CD1c-positive myeloid dendritic cell (primary cell): ENCODE measurements around the gene ATG16L1.

Experiments
- DNase-seq: peaks from one replicate; pipeline ENCODE4 v3.0.0-alpha.2; 2016; ENCODE audit errors: extremely low spot score

Gene ATG16L1

DNA sequence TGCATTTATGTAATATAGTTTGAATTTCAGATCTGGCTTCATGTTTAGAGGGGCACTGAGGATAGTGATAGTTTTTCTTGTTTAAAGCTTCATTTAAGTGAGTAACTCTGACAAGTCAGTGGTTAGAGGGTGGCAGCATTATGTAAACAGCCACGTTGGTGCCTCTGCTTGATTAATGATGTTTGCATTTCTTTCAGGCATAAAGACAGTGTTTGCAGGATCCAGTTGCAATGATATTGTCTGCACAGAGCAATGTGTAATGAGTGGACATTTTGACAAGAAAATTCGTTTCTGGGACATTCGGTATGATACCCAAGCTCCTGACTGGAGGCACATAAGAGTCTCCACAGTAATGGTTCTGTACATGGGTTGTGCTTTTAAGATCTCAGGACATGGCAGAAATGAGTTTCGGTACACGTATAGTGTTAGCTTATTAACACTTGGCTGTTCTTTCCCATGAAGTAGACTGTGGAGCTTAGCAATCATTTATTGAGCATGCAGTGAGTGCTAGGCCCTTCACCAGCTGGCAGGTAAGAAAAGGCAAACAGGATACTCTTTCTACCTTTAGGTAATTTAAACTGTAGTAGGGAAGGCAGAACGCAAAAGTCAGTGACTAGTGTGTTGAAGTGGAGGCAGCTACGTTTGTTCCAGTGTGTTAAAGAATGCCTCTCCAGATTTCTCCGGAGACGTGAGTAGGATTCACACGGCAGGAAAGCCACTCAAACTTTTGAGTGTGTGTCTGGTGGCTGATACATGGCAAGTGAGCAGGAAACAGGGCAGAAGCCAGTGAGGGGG is 38.8 kb downstream of the ATG16L1 start:
- DNase-seq: no peak

DNA sequence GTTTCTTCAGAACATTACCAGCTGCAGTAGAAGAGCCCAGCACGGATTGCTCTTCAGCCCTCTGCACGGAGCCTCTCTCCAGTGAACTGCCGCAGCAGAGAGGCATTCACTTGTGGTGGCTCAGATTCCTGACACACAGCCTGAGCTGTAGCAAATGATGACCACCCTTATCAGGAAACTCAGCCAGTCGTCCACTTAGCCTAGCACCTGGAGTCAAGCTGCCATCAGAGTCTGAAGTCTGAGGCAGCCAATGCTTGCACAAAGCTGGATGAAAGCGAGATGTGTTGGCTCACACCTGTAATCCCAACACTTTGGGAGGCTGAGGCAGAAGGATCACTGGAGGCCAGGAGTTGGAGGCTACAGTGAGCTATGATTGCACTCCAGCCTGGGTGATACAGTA is 44.4 kb downstream of the ATG16L1 start:
- no peak for DNase-seq

DNA sequence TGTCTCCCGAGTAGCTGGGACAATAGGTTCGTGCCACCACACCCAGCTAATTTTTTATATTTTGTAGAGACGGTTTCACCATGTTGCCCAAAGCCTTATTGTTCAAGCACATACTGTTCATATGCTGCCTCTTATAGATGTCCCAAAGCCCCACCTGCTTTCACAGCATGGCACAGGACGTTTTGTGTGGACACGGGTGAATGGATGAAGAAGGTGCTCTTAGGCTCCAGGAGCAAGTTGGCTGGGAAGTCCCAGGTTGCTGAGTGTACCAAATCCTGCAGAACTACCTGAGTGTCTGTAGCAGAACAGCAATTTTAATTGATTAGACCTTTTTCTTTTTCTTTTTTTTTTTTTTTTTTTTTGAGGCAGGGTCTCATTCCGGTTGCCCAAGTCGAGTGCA is 45.6 kb downstream of the ATG16L1 start:
- DNase-seq: no peak

DNA sequence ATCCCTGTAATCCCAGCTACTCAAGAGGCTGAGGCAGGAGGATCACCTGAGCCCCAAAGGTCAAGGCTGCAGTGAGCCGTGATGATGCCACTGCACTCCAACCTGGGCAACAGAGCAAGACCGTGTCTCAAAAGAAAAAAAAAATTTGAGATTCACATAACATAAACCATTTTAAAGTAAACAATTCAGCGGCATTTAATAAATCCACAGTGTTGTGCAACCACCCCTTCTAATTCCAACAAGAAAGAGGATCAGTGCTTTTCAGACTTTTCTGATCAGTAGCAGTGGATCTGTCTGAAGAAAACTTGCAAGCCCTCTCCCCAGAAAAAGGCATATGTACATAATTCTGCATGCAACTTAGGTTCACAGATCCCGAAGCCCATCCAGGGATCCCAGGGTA is 48.9 kb downstream of the ATG16L1 start:
- DNase-seq: no peak

DNA sequence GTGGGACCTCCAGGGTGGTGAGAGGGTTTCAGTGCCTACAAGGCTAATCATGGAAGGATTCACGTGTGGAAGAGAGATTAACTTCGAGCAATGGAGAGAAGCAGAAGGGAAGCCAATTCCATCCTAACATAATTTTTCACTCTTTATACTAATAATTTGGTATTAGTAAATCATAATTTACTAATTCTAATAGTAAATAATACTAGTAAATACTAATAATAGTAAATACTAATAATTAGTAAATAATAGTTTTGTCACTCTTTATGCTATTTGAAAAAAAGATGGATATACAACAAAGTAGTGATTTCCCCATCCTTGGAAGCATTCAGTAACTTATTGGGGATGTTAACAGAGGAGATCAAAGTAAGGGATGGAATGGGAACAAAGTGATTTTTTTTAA is 49.8 kb downstream of the ATG16L1 start:
- DNase-seq: no peak

DNA sequence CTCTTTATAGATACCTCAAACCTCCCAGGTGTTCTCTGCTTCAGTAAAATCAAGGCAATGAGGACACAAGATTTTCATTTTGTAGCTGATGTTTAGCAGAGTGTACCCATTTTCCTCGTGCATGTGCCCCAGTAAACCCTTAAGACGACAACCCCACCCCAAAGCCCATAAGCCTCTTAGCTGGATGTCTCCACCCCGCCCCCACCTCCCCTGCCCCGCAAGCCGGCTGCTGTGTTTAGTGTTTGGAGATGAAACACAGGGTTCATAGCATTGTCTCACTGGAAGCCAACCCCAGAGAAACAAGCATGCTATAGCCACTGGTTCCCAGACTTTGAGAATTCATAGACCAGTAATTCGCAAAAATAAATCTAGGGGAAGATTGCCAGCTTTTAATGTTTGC is 50.3 kb downstream of the ATG16L1 start:
- DNase-seq: no peak

DNA sequence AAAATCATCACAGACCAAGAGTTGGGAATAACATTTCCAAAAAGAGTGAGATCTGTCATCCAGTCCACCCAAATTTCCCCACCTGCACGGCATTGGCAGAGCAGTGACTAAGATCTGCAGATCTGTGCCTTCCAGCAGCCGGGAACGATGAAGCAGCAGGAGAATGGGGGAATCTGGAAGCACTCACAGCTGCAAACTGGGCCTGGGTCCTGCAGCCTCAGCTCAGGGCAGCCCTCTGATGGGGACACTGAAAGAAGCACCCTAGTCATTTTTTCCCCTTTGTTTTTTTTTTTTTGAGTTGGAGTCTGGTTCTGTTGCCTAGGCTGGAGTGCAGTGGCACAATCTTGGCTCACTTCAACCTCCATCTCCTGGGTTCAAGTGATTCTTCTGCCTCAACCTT is 51.8 kb downstream of the ATG16L1 start:
- DNase-seq: no peak

DNA sequence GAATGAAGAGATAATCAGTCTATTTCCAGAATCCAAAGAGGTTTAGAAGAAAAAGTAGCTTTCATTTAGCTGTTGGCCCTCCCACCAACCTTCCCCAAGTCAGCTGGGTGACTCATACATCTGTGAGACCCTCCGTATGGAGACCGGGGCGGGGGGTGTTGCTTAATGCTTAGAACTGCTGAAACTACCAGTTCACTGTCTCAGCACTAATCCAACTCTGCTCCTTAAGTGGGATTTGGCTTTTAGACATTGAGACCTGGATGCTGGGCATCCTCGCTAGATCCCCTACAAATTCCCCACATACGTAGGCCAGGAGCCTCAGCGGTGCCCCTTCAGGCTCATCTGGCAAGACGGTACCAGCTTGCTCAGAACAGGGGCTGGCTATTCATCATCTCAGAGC is 56.1 kb downstream of the ATG16L1 start, which contains the start of gene SAG:
TSS of gene SAG (plus strand) at position 252 of the 400 bp plus-strand sequence. CDS start 1,374 bp downstream, outside the sequence.
- no peak for DNase-seq

DNA sequence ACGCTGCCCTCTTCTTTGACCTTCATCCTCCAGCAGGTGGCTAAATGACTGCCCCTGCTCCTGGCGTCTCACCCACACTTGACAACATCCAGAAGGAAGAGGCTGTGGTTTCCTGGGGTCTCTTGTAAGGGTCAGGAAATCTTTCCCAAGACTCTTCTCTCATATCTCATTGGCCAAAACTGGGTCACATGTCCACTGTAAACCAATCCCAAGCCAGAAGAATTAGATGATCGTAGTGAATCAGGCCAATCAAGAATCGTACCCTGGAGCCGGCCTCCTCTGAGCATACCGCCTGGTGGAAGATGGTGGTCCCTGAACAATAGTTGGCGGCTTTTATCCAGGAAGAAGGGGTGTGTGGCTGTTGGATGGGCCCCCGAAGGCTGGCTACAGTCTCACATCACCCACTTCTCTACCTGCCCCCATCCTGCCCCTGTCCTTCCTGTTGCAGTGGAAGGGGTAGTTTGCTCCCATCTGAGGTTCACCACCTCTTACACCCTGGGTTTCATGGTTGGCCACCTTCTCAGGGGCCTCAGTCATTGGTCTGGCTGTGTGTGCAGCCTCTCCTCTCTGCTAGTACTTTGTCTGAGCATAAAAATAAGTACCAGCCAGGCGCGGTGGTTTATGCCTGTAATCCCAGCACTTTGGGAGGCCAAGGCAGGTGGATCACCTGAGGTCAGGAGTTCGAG is 59.9 kb downstream of the ATG16L1 start:
- DNase-seq: no peak

DNA sequence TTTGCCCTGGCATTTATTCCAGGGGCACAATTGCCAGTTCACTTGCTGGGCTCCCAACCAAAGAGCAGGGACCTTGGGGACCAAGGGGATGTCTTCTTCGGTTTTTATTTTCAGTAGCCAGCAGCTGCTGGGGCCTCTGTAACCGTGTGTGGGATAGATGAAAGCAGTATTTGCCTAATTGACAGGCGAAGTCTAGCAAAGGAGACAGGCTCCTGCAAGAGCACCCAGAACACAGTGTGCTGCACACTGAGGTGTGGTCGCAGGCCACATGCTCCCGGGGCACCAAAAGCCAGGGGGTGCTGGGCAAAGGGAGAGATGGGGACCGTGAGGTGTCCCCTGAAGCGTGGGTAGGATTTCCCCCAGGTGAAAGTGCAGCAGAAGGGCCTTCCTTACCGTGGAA is 61.4 kb downstream of the ATG16L1 start:
- DNase-seq: no peak

DNA sequence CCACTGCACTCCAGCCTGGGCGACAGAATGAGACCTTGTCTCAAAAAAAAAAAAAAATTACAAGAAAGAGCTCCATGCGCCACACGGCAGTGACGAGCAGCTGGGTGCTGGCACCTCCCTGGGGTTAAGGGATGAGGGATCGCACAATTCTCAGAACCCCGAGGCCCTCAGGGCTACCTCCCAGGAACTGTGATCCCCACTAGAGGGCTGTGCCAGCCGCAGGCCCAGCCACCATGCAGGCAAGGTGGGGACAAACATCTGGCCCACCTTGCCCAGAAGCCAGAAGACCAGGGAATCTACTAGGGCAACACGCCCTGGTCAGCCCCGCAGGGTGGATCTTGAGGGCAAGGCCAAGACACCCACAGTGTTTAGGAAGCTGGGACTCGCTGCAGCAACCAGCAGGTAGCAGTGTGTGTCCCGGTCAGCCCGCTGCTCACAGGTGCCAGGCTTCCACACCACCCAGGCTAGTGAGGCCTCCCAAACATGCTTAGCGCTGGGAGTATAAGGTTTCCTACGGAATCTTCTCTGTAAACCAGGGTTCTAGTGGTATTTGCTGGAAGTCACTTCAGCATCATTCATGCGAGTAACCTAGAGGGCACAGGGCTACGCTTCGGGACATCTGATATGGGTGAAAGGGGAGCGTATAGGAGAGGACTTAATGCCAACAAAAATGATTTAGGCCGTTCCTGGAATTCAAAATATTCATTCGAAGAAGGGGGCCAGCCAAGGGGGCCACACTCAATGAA is 62.9 kb downstream of the ATG16L1 start:
- DNase-seq: no peak

DNA sequence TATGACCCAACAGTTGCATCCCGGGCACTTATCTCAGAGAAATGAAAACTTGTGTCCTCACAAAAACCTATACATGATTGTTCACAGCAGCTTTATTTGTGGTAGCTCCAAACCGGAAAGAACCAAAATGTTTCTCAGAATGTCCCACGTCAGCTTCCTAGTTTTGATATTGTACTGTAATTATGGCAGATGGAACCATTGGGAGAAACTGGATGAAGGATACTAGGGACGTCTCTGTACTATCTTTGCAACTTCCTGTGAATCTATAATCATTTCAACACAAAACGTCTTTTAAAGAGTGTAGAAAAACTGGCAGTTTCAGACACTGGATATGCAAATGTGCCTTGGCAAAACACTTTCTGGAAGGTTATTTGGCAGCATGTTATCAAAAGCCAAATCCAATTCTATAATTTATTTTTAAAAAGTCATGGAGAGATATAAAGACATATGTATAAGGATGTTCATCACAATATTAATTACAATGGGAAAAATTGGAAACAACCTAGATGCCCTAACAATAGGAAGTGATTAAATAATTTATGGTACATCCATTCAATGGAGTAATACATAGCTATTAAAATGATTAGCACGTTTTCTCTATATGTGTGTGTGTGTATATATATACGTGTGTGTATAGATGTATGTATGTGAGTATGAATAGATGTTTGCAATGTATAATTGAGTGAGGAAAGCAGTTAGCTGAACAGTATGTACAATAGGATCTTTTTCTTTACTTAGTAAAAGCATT is 65.9 kb downstream of the ATG16L1 start:
- no peak for DNase-seq

DNA sequence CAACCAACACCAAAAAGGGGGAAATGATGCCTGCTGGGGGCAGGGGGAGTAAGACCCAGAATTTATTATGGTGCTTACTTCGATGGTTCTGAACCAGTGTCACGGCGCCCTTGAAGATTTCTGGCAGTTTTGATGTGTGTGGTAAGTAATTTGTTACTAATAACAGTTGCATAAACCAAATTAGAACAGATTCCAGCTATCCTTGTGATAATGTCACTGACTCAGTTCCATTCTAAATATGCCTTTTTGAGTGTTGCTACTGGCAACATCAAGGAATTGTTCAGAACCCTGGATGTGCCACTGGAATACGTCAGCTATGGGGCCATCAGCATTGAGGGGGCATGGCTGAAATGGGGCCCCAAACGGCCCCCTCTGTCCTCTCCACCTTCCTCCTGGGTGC is 67.8 kb downstream of the ATG16L1 start:
- DNase-seq: no peak

DNA sequence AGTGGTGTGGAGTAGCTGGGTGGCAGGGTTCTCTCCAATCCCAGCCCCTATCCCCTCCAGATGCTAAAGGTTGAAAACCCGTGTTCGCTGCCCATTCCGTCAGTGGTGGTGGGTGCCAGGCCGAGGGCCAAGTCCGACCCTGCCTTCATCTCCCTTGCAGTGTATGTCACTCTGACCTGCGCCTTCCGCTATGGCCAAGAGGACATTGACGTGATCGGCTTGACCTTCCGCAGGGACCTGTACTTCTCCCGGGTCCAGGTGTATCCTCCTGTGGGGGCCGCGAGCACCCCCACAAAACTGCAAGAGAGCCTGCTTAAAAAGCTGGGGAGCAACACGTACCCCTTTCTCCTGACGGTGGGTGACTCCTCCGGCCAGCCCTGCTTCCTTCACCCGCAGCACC is 69.0 kb downstream of the ATG16L1 start:
- no peak for DNase-seq

DNA sequence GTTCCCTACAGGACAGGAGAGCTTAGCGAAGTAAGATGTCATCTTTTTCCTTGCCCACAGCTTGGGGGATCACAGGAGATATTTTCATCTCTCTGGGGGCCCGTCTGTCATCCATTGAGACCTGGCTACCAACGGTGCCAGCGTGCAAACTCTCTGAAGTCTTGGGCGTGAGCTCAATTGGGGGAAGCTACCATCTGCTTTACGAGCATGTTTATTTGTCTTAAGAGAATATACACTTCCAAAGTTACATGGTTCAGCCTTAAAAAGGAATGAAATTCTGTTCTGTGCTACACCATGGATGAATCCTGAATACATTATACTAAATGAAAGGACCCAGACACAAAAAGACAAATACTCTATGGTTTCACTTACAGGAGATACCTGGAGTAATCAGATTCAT is 69.7 kb downstream of the ATG16L1 start:
- no peak for DNase-seq

DNA sequence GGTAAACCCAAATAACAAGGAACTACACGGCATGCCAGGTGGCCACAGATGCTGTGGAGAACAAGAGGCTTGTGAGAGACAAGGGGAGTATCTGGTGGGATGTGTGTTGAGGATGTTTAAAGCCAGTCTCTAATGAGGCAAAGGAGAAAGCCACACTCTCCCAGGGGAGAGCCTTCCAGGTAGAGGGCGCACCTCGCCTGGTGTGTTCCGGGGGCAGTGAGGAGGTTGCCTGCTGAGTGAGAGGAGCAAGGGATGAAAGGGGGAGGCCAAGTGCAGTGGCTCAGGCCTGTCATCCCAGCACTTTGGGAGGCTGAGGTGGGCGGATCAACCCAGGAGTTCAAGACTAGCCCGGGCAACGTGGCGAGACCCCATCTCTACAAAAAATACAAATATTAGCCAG is 72.4 kb downstream of the ATG16L1 start:
- DNase-seq: no peak

DNA sequence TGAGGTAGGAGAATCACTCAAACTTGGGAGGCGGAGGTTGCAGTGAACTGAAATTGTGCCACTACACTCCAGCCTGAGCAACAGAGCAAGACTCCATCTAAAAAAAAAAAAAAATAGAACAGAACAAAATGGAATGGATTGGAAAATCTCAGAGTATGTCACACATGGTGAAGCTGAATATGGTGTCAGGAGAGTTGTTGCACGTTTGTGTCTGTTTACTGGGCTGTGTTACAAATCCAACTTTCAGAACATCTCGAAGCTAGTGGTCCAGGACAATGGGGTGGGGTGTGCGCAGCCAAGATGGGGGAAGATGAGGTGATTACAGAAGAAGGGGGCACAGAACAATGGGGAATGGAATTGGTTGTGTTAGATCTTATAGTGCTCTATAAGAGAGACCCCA is 73.8 kb downstream of the ATG16L1 start:
- DNase-seq: no peak

DNA sequence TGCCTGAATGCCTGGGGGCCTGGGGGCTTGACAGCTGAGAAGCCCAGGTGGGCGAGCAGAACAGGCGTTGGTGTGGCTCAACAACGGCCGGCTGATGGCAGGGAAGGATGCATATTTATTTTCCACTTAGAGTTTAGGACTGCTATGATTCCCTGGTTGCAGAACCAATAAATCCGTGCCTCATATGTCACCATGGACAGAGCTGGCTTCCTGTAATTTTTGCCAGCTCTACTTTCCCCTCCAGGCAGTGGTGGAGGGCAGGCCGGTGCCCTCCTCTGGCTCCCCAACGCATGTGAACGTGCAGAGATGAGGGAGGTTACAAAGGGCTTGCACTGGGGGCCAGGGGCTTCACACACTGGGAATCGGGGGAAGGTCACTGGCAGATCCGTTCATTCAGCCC is 74.3 kb downstream of the ATG16L1 start:
- no peak for DNase-seq

DNA sequence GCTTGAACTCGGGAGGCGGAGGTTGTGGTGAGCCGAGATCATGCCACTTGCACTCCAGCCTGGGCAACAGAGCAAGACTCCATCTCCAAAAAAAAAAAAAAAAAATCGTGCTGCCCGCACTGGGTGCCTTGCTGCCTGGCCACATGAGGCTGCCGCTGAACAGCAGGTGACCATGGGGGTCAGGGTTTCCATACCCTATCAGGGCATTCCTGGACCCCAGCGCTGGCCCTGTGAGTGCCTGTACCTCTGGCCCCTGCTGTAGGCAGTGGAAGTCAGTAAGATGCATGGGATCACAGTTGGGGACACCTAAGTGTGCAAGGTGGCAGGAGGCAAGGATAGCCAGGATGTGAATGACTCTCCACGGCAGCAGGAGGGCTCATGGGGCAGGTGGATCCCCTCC is 75.0 kb downstream of the ATG16L1 start:
- no peak for DNase-seq

DNA sequence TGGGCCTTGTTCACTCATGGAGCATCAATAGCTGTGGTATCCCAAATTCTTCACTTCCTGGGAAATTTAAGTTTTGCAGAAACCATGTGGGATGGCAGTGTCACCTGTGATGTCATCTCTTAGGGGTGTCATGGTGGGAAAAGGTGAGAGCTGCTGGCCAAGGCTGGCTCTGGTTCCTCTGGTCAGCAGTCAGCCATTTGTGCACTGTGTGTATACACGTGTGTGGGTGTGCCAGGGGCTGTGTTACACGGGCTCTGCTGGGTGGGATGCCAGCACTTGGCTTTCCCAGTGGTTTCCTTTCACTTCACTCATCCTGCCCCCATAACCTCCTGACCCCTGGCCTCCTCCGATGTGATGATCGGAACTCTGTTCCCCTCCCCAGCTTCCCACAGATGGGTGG is 77.4 kb downstream of the ATG16L1 start:
- no peak for DNase-seq

DNA sequence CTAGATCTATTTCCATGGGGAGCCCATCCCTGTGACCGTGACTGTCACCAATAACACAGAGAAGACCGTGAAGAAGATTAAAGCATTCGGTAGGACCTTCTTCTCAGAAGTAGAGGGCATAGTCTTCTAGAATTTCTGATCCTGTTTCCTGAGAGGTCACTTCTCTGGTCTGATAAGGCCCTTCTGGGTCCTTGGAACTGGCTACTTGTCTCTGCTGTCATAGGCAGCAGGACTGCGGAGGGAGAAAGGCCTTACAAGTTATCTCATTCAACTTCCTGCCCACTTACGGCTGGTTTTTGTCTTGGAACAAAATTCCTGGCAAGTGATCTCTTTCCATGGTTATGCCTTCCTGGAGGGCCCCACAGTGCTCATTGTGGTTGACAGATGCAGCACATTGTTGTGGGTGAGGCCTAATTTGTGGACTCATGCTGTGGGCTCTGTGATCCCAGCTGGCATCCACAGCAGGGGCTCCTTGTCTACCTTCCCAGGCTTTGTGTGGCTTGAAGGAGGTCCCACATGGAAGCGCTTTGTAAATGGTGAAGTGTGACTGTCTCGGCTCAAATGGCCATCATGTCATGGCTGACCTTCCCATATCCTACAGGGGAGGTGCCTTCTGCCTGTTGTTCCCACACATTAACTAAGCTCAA is 78.1 kb downstream of the ATG16L1 start:
- DNase-seq: no peak

DNA sequence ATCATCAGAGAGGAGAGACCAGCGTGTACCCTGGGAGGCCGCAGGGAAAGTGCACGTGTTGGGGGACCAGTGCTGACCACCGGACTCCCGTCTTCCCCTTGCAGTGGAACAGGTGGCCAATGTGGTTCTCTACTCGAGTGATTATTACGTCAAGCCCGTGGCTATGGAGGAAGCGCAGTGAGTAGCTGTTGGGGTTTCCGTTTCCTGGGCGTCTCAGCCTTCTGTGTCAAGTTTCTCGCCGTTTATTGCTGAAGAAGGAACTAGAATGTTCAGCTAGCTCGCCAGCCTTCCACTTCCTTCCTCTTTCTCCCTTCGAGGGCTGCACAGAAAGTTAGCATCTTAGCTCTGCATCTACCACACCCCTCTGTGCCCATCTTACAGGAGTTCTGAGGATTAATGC is 80.1 kb downstream of the ATG16L1 start:
- peak; percentile 91 for DNase-seq
